Measurements from ENCODE around the gene ISOC2. TPM values are rescaled to one million over a fixed set of nuclear protein-coding genes. Genes with fewer than 3 reads are reported as not detected.

Gene ISOC2
- total and polyA plus RNA-seq, 9 of the 15 experiments (the other 6 are each of a cell fraction or from before 2014, with no cell fraction given): 1.2 to 229 (median 58.3) TPM

- no peak for TF ChIP-seq STAG1 (CRISPR knock-in tag; IDR thresholded peaks at IDR 0.05; ENCODE audit: borderline replicate concordance)
- 0 out of 2 replicates have a peak, but pooled peaks have one; percentile 8 for TF ChIP-seq JUND (IDR thresholded peaks at IDR 0.05; ENCODE audit: borderline replicate concordance, low read depth, low read length)
- TF ChIP-seq JUND (tag; IDR thresholded peaks at IDR 0.05; ENCODE audit: borderline replicate concordance, low read depth, low read length): peak; percentile 58; the same call in 1 of the 3 replicates
- TF ChIP-seq ZNF140 (CRISPR knock-in tag; IDR thresholded peaks at IDR 0.05): no peak
- TF ChIP-seq CBFA2T3 (IDR thresholded peaks at IDR 0.05): no peak
- no peak for TF ChIP-seq CBX5 (IDR thresholded peaks at IDR 0.05; ENCODE audit: borderline replicate concordance, low read depth)
- peak; percentile 80; the same call in 1 of the 2 replicates for TF ChIP-seq NR3C1 (CRISPR knock-in tag; IDR thresholded peaks at IDR 0.05)
- TF ChIP-seq, protein P1, sequence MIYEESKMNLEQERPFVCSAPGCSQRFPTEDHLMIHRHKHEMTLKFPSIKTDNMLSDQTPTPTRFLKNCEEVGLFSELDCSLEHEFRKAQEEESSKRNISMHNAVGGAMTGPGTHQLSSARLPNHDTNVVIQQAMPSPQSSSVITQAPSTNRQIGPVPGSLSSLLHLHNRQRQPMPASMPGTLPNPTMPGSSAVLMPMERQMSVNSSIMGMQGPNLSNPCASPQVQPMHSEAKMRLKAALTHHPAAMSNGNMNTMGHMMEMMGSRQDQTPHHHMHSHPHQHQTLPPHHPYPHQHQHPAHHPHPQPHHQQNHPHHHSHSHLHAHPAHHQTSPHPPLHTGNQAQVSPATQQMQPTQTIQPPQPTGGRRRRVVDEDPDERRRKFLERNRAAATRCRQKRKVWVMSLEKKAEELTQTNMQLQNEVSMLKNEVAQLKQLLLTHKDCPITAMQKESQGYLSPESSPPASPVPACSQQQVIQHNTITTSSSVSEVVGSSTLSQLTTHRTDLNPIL (CRISPR knock-in tag; IDR thresholded peaks at IDR 0.05): no peak
- no peak for TF ChIP-seq PREB (CRISPR knock-in tag; IDR thresholded peaks at IDR 0.05)
- 0 out of 2 replicates have a peak, but pooled peaks have one; percentile 9 for TF ChIP-seq THAP12 (CRISPR knock-in tag; IDR thresholded peaks at IDR 0.05)
- TF ChIP-seq, protein P2, sequence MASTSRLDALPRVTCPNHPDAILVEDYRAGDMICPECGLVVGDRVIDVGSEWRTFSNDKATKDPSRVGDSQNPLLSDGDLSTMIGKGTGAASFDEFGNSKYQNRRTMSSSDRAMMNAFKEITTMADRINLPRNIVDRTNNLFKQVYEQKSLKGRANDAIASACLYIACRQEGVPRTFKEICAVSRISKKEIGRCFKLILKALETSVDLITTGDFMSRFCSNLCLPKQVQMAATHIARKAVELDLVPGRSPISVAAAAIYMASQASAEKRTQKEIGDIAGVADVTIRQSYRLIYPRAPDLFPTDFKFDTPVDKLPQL (IDR thresholded peaks at IDR 0.05; ENCODE audit: extremely low read depth, insufficient read length): no peak
- no peak for TF ChIP-seq SMARCA4 (IDR thresholded peaks at IDR 0.05)
- TF ChIP-seq FOXK1 (CRISPR knock-in tag; IDR thresholded peaks at IDR 0.05; ENCODE audit: borderline replicate concordance): no peak
- no peak for TF ChIP-seq GATA2 (CRISPR knock-in tag; IDR thresholded peaks at IDR 0.05)
- TF ChIP-seq ZNF507 (tag; conservative IDR thresholded peaks at IDR 0.05): no peak
- TF ChIP-seq ZEB2 (IDR thresholded peaks at IDR 0.05): no peak
- TF ChIP-seq FOXA3 (CRISPR knock-in tag; conservative IDR thresholded peaks at IDR 0.05 in 1 of 2, IDR thresholded peaks at IDR 0.05 in 1 of 2): peak in 1 of 2 experiments; percentile 73; a peak in 1 of 4 replicates
- no peak for TF ChIP-seq GABPB2 (CRISPR knock-in tag; conservative IDR thresholded peaks at IDR 0.05)
- TF ChIP-seq MIER1 (IDR thresholded peaks at IDR 0.05; ENCODE audit: low read depth): peak; percentile 98
- no peak for TF ChIP-seq HMGN3 (IDR thresholded peaks at IDR 0.05; ENCODE audit: borderline replicate concordance, extremely low read depth, insufficient read length, low read depth, low read length)
- no peak for TF ChIP-seq ZBTB8A (IDR thresholded peaks at IDR 0.05; ENCODE audit: partially characterized antibody)
- TF ChIP-seq BACH1 (tag; IDR thresholded peaks at IDR 0.05): no peak
- TF ChIP-seq MEF2A (IDR thresholded peaks at IDR 0.05; ENCODE audit: control insufficient read depth, low read depth, low read length): no peak
- no peak for TF ChIP-seq PYGO2 (tag; IDR thresholded peaks at IDR 0.05)
- no peak for TF ChIP-seq E2F3 (CRISPR knock-in tag; IDR thresholded peaks at IDR 0.05)
- TF ChIP-seq ZNF282 (CRISPR knock-in tag; IDR thresholded peaks at IDR 0.05): no peak
- TF ChIP-seq ZNF695 (CRISPR knock-in tag; IDR thresholded peaks at IDR 0.05): no peak
These were observed 24.0 kb downstream of the ISOC2 start (continued) for GRCh38 chr19:55437410-55437809.
